ENCODE results near the gene SLC22A17.

- no peak for TF ChIP-seq CTCF (optimal IDR thresholded peaks at IDR 0.05 in 1 of 3, IDR thresholded peaks at IDR 0.05 in 1 of 3, conservative IDR thresholded peaks at IDR 0.05 in 1 of 3; ENCODE audit: extremely low read depth in 1 of 3, insufficient read depth in 2 of 3, low read length in 3 of 3)
- no peak for TF ChIP-seq EZH2 (IDR thresholded peaks at IDR 0.05; ENCODE audit: low read length)
These were observed 24.5 kb upstream of the SLC22A17 start for GRCh38 chr14:23377198-23377550.
